Body of pancreas (tissue), 4 donors: Measurements from ENCODE around the gene SLC28A1. TPM values are rescaled to one million over a fixed set of nuclear protein-coding genes. Genes with fewer than 3 reads are reported as not detected.

Experiments used
- ATAC-seq: fragments of 150-250 bp; one replicate; pipeline ENCODE4 v1.9.1; 2016
- DNase-seq, 4 donors: peaks; one replicate each; pipeline ENCODE4 v3.0.0-alpha.2; 2019
- H3K27ac ChIP-seq, 4 donors: fragments of 200-600 bp; sonication (generic); 1 replicate in 3 of 4; 2 replicates in 1 of 4; pipeline versions ENCODE4 v1.5.1 to v1.6.1; 2016 to 2019; ENCODE audit warnings: mild to moderate bottlenecking in 1 of 4, mixed read lengths in 1 of 4, moderate library complexity in 1 of 4
- H3K27me3 ChIP-seq, 2 donors: fragments of 200-600 bp; sonication (generic); one replicate each; pipeline ENCODE4 v1.6.0; 2016; ENCODE audit warnings: mild to moderate bottlenecking in 1 of 2
- H3K36me3 ChIP-seq, 2 donors: fragments of 200-600 bp; sonication (generic); replicated peaks in 1 of 2; 2 replicates each; pipeline ENCODE4 v1.5.1; 2016; ENCODE audit warnings: low read depth in 2 of 2; ENCODE audit not compliant: insufficient read depth in 1 of 2
- H3K4me1 ChIP-seq: fragments of 200-600 bp; sonication (generic); one replicate; pipeline ENCODE4 v1.6.0; 2016
- H3K4me3 ChIP-seq, 2 donors: fragments of 200-600 bp; sonication (generic); 1 replicate in 1 of 2; 2 replicates in 1 of 2; pipeline ENCODE4 v1.5.1; 2016 to 2019
- H3K9me3 ChIP-seq, 3 donors: fragments of 200-600 bp; sonication (generic); 1 replicate in 2 of 3; 2 replicates in 1 of 3; pipeline ENCODE4 v1.5.1; 2016
- POLR2A ChIP-seq, 3 donors: fragments of 450-650 bp; IDR thresholded peaks; one replicate each; pipeline ENCODE4 v1.6.1; 2016; ENCODE audit warnings: antibody characterized with exemption in 3 of 3, mild to moderate bottlenecking in 2 of 3
- WGBS, 2 donors: methylation state at CpG; one replicate each; pipeline ENCODE4 v1.1.5; 2017; 5-methylcytosine and 5-hydroxymethylcytosine counted together
- intact Hi-C: fragments of 100-400 bp; cut with DNase I; formaldehyde crosslinking; loops from one replicate; pipeline ENCODE4 v1.15.1; 2023
- total RNA-seq, 2 donors: library from RNA; depleted of rRNA; stranded (reverse); fragments of >200 nt; gene quantifications; one replicate each; pipeline ENCODE4 v1.1.0, GENCODE V29; 2016
- TF ChIP-seq, protein P1 (sequence below), 7 experiments: fragments of 450-650 bp in 4 of 7; fragments of 200-600 bp in 3 of 7; sonication (generic) in 3 of 7; IDR thresholded peaks; one replicate each; pipeline ENCODE4 v1.5.1; 2016 to 2019; ENCODE audit warnings: antibody characterized with exemption in 7 of 7

The SLC28A1 gene
- total RNA-seq, 2 donors from 2014 or later: 0.26 TPM; not detected in 1

DNA sequence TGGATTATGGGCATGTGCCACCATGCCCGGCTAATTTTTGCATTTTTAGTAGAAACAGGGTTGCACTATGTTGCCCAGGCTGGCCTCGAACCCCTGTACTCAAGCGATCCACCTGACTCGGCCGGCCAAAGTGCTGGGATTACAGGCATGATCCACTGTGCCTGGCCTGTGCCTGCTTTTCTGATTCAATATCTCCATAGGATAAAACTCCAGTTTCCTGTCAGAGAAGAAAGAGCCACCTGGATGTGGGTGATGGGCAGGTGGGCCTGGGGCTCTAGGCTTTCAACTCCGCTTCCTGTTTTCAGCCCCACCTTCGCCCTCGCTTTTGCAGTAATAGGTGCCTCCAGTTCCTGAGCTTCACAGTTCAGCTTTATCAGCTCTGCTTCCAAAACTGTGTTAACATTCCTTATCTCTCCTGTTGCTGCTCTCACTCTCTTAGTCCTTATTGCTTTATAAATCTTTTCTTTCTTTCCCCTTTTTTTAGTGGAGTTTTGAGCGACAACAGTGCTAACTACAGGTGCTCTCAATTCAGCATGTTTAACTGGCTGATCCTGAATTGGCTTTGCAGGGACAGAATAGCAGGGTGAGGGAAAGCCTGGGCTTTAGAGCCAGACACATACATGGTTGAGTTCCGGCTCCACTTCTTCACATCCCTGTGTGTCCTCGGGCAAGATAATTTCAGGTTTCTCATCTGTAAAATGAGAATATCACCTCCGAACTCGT is 76.1 kb downstream of the SLC28A1 start:
- WGBS, 2 donors: 71 to 73% methylated on average over 9 to 13 of the region's 13 CpGs
- no peak overlapping the region for H3K27ac ChIP-seq
- TF ChIP-seq, protein P1, sequence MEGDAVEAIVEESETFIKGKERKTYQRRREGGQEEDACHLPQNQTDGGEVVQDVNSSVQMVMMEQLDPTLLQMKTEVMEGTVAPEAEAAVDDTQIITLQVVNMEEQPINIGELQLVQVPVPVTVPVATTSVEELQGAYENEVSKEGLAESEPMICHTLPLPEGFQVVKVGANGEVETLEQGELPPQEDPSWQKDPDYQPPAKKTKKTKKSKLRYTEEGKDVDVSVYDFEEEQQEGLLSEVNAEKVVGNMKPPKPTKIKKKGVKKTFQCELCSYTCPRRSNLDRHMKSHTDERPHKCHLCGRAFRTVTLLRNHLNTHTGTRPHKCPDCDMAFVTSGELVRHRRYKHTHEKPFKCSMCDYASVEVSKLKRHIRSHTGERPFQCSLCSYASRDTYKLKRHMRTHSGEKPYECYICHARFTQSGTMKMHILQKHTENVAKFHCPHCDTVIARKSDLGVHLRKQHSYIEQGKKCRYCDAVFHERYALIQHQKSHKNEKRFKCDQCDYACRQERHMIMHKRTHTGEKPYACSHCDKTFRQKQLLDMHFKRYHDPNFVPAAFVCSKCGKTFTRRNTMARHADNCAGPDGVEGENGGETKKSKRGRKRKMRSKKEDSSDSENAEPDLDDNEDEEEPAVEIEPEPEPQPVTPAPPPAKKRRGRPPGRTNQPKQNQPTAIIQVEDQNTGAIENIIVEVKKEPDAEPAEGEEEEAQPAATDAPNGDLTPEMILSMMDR (IDR thresholded peaks at IDR 0.05): no peak
- TF ChIP-seq POLR2A (IDR thresholded peaks at IDR 0.05): no peak
- H3K27me3 ChIP-seq: no peaks in the 10 kb centered on the region
- no peaks in the 10 kb centered on the region for H3K9me3 ChIP-seq
- H3K4me3 ChIP-seq: no peak overlapping the region
- no peaks in the 10 kb centered on the region for H3K36me3 ChIP-seq
- no peak for DNase-seq
- ATAC-seq: no peak
- H3K4me1 ChIP-seq: no peaks in the 10 kb centered on the region
- intact Hi-C loops: no loop called here

DNA sequence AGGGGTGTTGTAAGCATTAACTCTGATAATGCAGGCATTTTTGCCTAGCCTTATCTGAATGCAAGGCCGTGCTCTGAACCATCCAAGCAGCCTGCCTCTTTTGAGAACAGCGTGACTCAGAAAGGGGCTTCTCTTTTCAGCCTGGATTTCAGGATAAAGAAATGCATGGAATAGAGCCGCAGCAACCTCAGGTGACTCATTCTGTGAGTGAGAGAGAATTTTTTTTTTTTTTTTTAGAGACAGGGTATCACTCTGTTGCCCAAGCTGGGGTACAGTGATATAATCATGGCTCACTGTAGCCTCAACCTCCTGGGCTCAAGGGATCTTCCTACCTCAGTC is 76.6 kb downstream of the SLC28A1 start:
- intact Hi-C loops: no loop called here
- Histone ChIP-seq H3K36me3 (no peaks in the 10 kb centered on the region), H3K4me3 (no peak overlapping the region), H3K27ac (no peak overlapping the region), H3K4me1 (no peaks in the 10 kb centered on the region), H3K9me3 (no peaks in the 10 kb centered on the region), H3K27me3 (no peaks in the 10 kb centered on the region)
- ATAC-seq (no peak), DNase-seq (no peak)
- TF ChIP-seq, protein P1 (IDR thresholded peaks at IDR 0.05): no peak
- TF ChIP-seq POLR2A (IDR thresholded peaks at IDR 0.05): no peak
- 89 to 93% methylated on average over 3 of the region's 3 CpGs for WGBS, 2 donors

DNA sequence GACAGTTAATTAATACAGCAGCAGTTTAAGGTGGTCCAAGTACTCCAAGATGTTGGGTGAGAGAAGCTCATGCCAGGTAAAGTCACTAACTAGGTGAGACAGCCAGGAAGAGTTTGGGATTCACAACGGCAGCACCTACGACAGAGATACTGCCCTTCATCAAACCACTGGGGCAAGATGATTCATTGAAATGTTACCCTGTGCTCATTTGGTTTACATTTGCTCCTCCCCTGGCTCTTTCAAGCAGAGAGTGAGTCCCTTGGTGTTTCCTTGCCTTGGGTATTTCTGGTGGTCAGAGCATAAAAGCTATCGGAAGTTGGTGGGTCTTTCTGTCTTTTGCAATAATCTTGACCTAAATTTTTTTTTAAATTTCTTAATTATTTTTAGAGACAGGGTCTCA is 77.2 kb downstream of the SLC28A1 start:
- Histone ChIP-seq H3K4me3 (no peak overlapping the region), H3K9me3 (no peaks in the 10 kb centered on the region), H3K27me3 (no peaks in the 10 kb centered on the region), H3K36me3 (no peaks in the 10 kb centered on the region), H3K4me1 (no peaks in the 10 kb centered on the region), H3K27ac (no peak overlapping the region)
- TF ChIP-seq, protein P1 (IDR thresholded peaks at IDR 0.05): no peak
- TF ChIP-seq POLR2A (IDR thresholded peaks at IDR 0.05): no peak
- 68 to 81% methylated on average over 3 of the region's 3 CpGs for WGBS, 2 donors
- DNase-seq (no peak), ATAC-seq (no peak)
- intact Hi-C loops: no loop called here

DNA sequence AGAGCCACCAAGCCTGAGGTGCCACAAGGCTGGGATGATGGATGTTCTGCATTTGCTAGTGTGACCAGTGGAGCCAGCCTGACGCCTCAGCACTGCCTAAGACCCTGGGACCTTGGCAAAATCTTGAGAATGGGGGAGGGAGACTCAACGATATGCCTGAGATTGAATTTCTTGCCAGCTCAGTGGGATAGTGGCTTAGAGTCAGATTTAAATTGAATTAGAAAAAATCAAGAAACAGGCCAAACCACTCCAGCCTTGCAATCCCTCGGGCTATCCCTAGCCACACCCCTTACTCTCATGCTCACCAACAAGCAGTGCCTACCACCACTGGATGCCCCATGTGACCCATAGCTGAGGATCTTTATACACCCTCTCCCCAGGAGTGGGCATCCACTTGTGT is 78.5 kb downstream of the SLC28A1 start:
- H3K27ac ChIP-seq: no peak overlapping the region
- no peaks in the 10 kb centered on the region for H3K36me3 ChIP-seq
- H3K27me3 ChIP-seq: no peaks in the 10 kb centered on the region
- TF ChIP-seq, protein P1 (IDR thresholded peaks at IDR 0.05): no peak
- no peak for TF ChIP-seq POLR2A (IDR thresholded peaks at IDR 0.05)
- no peak overlapping the region for H3K4me3 ChIP-seq
- ATAC-seq (no peak), DNase-seq (no peak)
- intact Hi-C loops: no loop called here
- H3K9me3 ChIP-seq: no peaks in the 10 kb centered on the region
- no peaks in the 10 kb centered on the region for H3K4me1 ChIP-seq
- 66 to 74% methylated on average over 3 of the region's 3 CpGs for WGBS, 2 donors

DNA sequence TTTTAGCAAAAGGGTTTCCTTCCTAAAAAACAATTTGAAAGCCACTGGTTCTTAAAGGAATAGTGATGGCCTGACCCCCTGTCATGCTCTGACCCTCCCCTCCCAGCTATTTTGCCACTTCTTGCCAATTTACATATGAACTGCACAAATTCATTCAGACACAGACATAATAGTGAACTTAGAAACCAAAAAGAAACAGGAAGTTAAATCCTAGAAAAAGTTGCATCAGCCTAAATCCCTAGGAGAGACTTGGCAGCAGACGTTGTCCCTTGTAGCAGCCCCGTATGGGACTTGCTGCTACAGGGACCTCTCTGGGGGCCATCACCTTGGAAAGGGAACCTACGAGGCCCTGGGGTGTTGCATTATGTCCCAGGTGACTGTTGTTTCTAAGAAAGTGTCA is 82.9 kb downstream of the SLC28A1 start:
- Histone ChIP-seq H3K4me1 (no peaks in the 10 kb centered on the region), H3K36me3 (no peaks in the 10 kb centered on the region), H3K9me3 (no peaks in the 10 kb centered on the region), H3K4me3 (no peak overlapping the region), H3K27me3 (no peaks in the 10 kb centered on the region), H3K27ac (no peak overlapping the region)
- intact Hi-C loops: no loop called here
- TF ChIP-seq, protein P1 (IDR thresholded peaks at IDR 0.05): no peak
- no peak for TF ChIP-seq POLR2A (IDR thresholded peaks at IDR 0.05)
- DNase-seq (no peak), ATAC-seq (no peak)
- 70% methylated on average over 3 of the region's 3 CpGs for WGBS, 2 donors
